Neuronal stem cell (in vitro differentiated cells): ENCODE data around the gene MMD. TPM values are rescaled to one million over a fixed set of nuclear protein-coding genes. Genes with fewer than 3 reads are reported as not detected.
"Not testable (repeated sequence)": the region's sequence is repeated elsewhere in the genome, so short reads cannot be mapped to it uniquely, and the experiment has no call there.

Experiments
- DNase-seq: peaks from one replicate; pipeline ENCODE4 v3.0.0-alpha.2; 2013; ENCODE audit warnings: low spot score
- H2AFZ ChIP-seq: one replicate; pipeline ENCODE4 v1.6.1; 2013; ENCODE audit warnings: mild to moderate bottlenecking, low read length, inconsistent platforms
- H2AK5ac ChIP-seq: 2 replicates; pipeline ENCODE4 v1.6.1; 2013; ENCODE audit warnings: low read depth, mild to moderate bottlenecking, inconsistent platforms, low read length, moderate library complexity, mixed read lengths
- H2BK120ac ChIP-seq: 2 replicates; pipeline ENCODE4 v1.6.1; 2013; ENCODE audit warnings: low read depth, mild to moderate bottlenecking, inconsistent platforms, low read length, moderate library complexity, mixed read lengths
- H2BK12ac ChIP-seq: one replicate; pipeline ENCODE4 v1.6.1; 2013; ENCODE audit warnings: low read length, inconsistent platforms
- H2BK15ac ChIP-seq: 2 replicates; pipeline ENCODE4 v1.6.1; 2013; ENCODE audit warnings: mild to moderate bottlenecking, low read length, inconsistent platforms, mixed read lengths
- H2BK5ac ChIP-seq: one replicate; pipeline ENCODE4 v1.6.1; 2013; ENCODE audit warnings: inconsistent platforms, mild to moderate bottlenecking, low read length, moderate library complexity
- H3K14ac ChIP-seq: one replicate; pipeline ENCODE4 v1.6.1; 2013; ENCODE audit warnings: low read length, inconsistent platforms
- H3K18ac ChIP-seq: 2 replicates; pipeline ENCODE4 v1.6.1; 2013; ENCODE audit warnings: low read length, inconsistent platforms
- H3K23ac ChIP-seq: 2 replicates; pipeline ENCODE4 v1.6.1; 2013; ENCODE audit warnings: low read depth, mild to moderate bottlenecking, mixed read lengths, low read length, inconsistent platforms; ENCODE audit not compliant: poor library complexity
- H3K27ac ChIP-seq: replicated peaks from 3 replicates; pipeline ENCODE4 v1.5.1; 2013; ENCODE audit warnings: low read length, inconsistent platforms
- H3K27me3 ChIP-seq, 3 experiments: 2 replicates each; pipeline ENCODE4 v1.6.1; 2013; ENCODE audit warnings: low read length in 3 of 3, mild to moderate bottlenecking in 2 of 3, inconsistent platforms in 1 of 3, low read depth in 1 of 3, mixed read lengths in 1 of 3, moderate library complexity in 1 of 3; ENCODE audit not compliant: control insufficient read depth in 3 of 3, insufficient read depth in 3 of 3
- H3K36me3 ChIP-seq, 2 donors: replicated peaks in 1 of 2; 2 replicates each; pipeline ENCODE4 v1.6.1; 2013; ENCODE audit warnings: low read length in 2 of 2; ENCODE audit not compliant: control insufficient read depth in 2 of 2, insufficient read depth in 2 of 2
- H3K4ac ChIP-seq: 2 replicates; pipeline ENCODE4 v1.6.1; 2013; ENCODE audit warnings: inconsistent platforms, mild to moderate bottlenecking, low read length, moderate library complexity
- H3K4me1 ChIP-seq, 2 donors: 1 replicate in 1 of 2; 2 replicates in 1 of 2; pipeline ENCODE4 v1.6.1; 2013; ENCODE audit warnings: low read length in 2 of 2, low read depth in 1 of 2; ENCODE audit not compliant: control insufficient read depth in 2 of 2, insufficient read depth in 1 of 2
- H3K4me2 ChIP-seq: one replicate; pipeline ENCODE4 v1.6.1; 2013; ENCODE audit warnings: mild to moderate bottlenecking, low read length, inconsistent platforms; ENCODE audit not compliant: insufficient read depth, poor library complexity, severe bottlenecking
- H3K4me3 ChIP-seq, 2 donors: 2 replicates each; pipeline ENCODE4 v1.5.1; 2013; ENCODE audit warnings: low read length in 2 of 2, mild to moderate bottlenecking in 2 of 2, inconsistent platforms in 1 of 2, moderate library complexity in 1 of 2
- H3K79me1 ChIP-seq: one replicate; pipeline ENCODE4 v1.6.1; 2013; ENCODE audit warnings: low read depth, mild to moderate bottlenecking, inconsistent platforms, low read length, moderate library complexity
- H3K9ac ChIP-seq: one replicate; pipeline ENCODE4 v1.6.1; 2013; ENCODE audit warnings: mild to moderate bottlenecking, low read depth, low read length, inconsistent platforms; ENCODE audit not compliant: poor library complexity
- H3K9me3 ChIP-seq, 2 donors: replicated peaks in 1 of 2; 2 replicates each; pipeline versions ENCODE3 to v1.6.1; 2013; ENCODE audit warnings: low read length in 2 of 2, mild to moderate bottlenecking in 2 of 2, inconsistent platforms in 1 of 2, low read depth in 1 of 2, mixed read lengths in 1 of 2, moderate library complexity in 1 of 2; ENCODE audit not compliant: control insufficient read depth in 2 of 2, insufficient read depth in 1 of 2
- H4K8ac ChIP-seq: one replicate; pipeline ENCODE4 v1.6.1; 2013; ENCODE audit warnings: low read depth, mild to moderate bottlenecking, inconsistent platforms, low read length, moderate library complexity
- H4K91ac ChIP-seq: one replicate; pipeline ENCODE4 v1.6.1; 2013; ENCODE audit warnings: low read length, low read depth, mild to moderate bottlenecking, inconsistent platforms; ENCODE audit not compliant: poor library complexity
- WGBS, 2 donors: extraction: QIAGEN DNeasy Blood & Tissue Kit; methylation state at CpG; one replicate each; pipeline ENCODE4 v1.1.7; 2013; ENCODE audit warnings: missing lambda C conversion rate in 2 of 2, mixed read lengths in 1 of 2; ENCODE audit not compliant: insufficient read length in 2 of 2, insufficient replicate concordance in 1 of 2; ENCODE audit errors: extremely low coverage in 2 of 2; 5-methylcytosine and 5-hydroxymethylcytosine counted together
- polyA plus RNA-seq, 2 experiments: library from polyadenylated mRNA; stranded (reverse); fragments of 200-250 nt; gene quantifications; one replicate each; pipeline ENCODE4 v1.2.3, GENCODE V29; 2013

Gene MMD
- 85.2 TPM for polyA plus RNA-seq (2013, experiment 1 of 2)
- 87.8 TPM for polyA plus RNA-seq (2013, experiment 2 of 2)

GRCh38 chr17:55421179-55421934 lies at the start of gene MMD:
MMD (minus strand) TSS chr17:55421835; CDS start chr17:55421695, 140 bp downstream.
- peak within 1 kb of the TSS; percentile 90 for H3K4me2 ChIP-seq
- H2AK5ac ChIP-seq: peak within 1 kb of the TSS; percentile 93
- peaks cover 5 to 18% of the 10 kb centered on the region in 2 donors for H3K36me3 ChIP-seq
- peak within 1 kb of the TSS; percentile 83 to 95 for H3K4me3 ChIP-seq
- WGBS, 2 donors: no CpG with 5 or more reads among the region's 62 CpGs
- H2BK120ac ChIP-seq: no peak within 1 kb of the TSS
- peak within 1 kb of the TSS; percentile 95 for H3K9ac ChIP-seq
- H2AFZ ChIP-seq: peak within 1 kb of the TSS; percentile 96
- H2BK15ac ChIP-seq: peak within 1 kb of the TSS; percentile 69
- peak within 1 kb of the TSS; percentile 93 for H2BK5ac ChIP-seq
- peak within 1 kb of the TSS; percentile 69 for H3K27ac ChIP-seq
- H3K4me1 ChIP-seq: peaks cover 4 to 5% of the 10 kb centered on the region in 2 donors
- H3K79me1 ChIP-seq: peaks cover 7% of the 10 kb centered on the region
- peak within 1 kb of the TSS; percentile 97 for H3K18ac ChIP-seq
- peak within 1 kb of the TSS; percentile 48 for H2BK12ac ChIP-seq
- H4K91ac ChIP-seq: peak within 1 kb of the TSS; percentile 77
- DNase-seq: peak; percentile 62
- H4K8ac ChIP-seq: no peak within 1 kb of the TSS
- H3K9me3 ChIP-seq: peaks cover 5 to 23% of the 10 kb centered on the region in 2 donors
- peak within 1 kb of the TSS; percentile 82 for H3K14ac ChIP-seq
- peak within 1 kb of the TSS; percentile 69 for H3K23ac ChIP-seq
- peaks cover 0 to 9% (median 0%) of the 10 kb centered on the region in 3 experiments for H3K27me3 ChIP-seq
- H3K4ac ChIP-seq: peak within 1 kb of the TSS; percentile 85

DNA sequence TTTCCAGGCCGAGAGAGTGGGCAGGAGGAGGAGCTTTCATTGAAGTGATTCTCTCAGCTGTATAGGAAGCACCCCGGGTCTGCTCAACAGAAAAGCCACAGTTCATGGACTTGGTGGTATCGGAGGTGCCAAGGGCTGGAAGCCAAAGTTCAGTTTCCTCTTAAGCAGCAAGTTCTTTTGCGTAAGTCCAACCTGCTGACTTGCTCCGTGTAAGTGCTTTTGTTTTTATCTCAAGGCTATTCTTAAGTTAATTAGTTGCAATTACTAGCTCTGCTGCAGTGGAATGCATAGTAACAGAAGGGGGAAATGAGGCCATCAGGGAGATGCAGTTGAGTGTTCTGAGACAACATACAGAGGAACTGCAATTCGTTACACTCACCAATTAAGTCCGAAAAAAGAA lies 45.0 kb upstream of the MMD start:
- no peak overlapping the region for H2AFZ ChIP-seq
- H3K36me3 ChIP-seq: no peaks in the 10 kb centered on the region
- peaks cover 0 to 1% of the 10 kb centered on the region in 2 donors for H3K9me3 ChIP-seq
- H3K27ac ChIP-seq: no peak overlapping the region
- peaks cover 0 to 4% of the 10 kb centered on the region in 2 donors for H3K4me1 ChIP-seq
- WGBS, 2 donors: no CpG with 5 or more reads among the region's 7 CpGs
- no peak overlapping the region for H3K9ac ChIP-seq
- H3K27me3 ChIP-seq: no peaks in the 10 kb centered on the region
- no peak overlapping the region for H4K91ac ChIP-seq
- H3K4ac ChIP-seq: no peak overlapping the region
- no peak overlapping the region for H3K4me2 ChIP-seq
- H3K18ac ChIP-seq: no peak overlapping the region
- H3K79me1 ChIP-seq: no peaks in the 10 kb centered on the region
- no peak overlapping the region for H3K14ac ChIP-seq
- no peak overlapping the region for H3K23ac ChIP-seq
- no peak overlapping the region for H3K4me3 ChIP-seq
- H2BK15ac ChIP-seq: no peak overlapping the region
- H4K8ac ChIP-seq: no peak overlapping the region
- H2BK5ac ChIP-seq: no peak overlapping the region
- H2BK12ac ChIP-seq: no peak overlapping the region
- H2BK120ac ChIP-seq: no peak overlapping the region
- DNase-seq: no peak
- H2AK5ac ChIP-seq: no peak overlapping the region

GRCh38 chr17:55465771-55466170 lies 44.1 kb upstream of the MMD start:
- not testable (repeated sequence) for H2AFZ ChIP-seq, DNase-seq, H2AK5ac ChIP-seq, H3K4me3 ChIP-seq, H3K9ac ChIP-seq, H3K14ac ChIP-seq, H3K4me2 ChIP-seq, H4K91ac ChIP-seq, H2BK5ac ChIP-seq, H3K79me1 ChIP-seq, H4K8ac ChIP-seq, H2BK120ac ChIP-seq, H3K23ac ChIP-seq, H2BK15ac ChIP-seq, H3K27me3 ChIP-seq, H3K9me3 ChIP-seq, H3K18ac ChIP-seq, H3K36me3 ChIP-seq, H3K4ac ChIP-seq, H3K4me1 ChIP-seq, H2BK12ac ChIP-seq, H3K27ac ChIP-seq
- WGBS, 2 donors: no CpG with 5 or more reads among the region's 4 CpGs

GRCh38 chr17:55463600-55463999 lies 42.0 kb upstream of the MMD start:
- Histone ChIP-seq H3K27me3 (no peaks in the 10 kb centered on the region), H2BK5ac (no peak overlapping the region), H3K23ac (no peak overlapping the region), H3K4me3 (no peak overlapping the region), H2BK12ac (no peak overlapping the region), H3K4me2 (no peak overlapping the region), H3K9me3 (peaks cover 0 to 1% of the 10 kb centered on the region in 2 donors), H4K91ac (no peak overlapping the region), H3K4me1 (peaks cover 0 to 4% of the 10 kb centered on the region in 2 donors), H3K79me1 (no peaks in the 10 kb centered on the region), H2BK120ac (no peak overlapping the region), H3K27ac (no peak overlapping the region), H3K4ac (no peak overlapping the region), H3K14ac (no peak overlapping the region), H3K9ac (no peak overlapping the region), H3K36me3 (no peaks in the 10 kb centered on the region), H2AK5ac (no peak overlapping the region), H3K18ac (no peak overlapping the region), H2BK15ac (no peak overlapping the region), H4K8ac (no peak overlapping the region), H2AFZ (no peak overlapping the region)
- no CpG with 5 or more reads among the region's 2 CpGs for WGBS, 2 donors
- DNase-seq: no peak
